Spleen (tissue), 11 donors: ENCODE measurements around the gene LRRK1. TPM values are rescaled to one million over a fixed set of nuclear protein-coding genes. Genes with fewer than 3 reads are reported as not detected.
"Not testable (repeated sequence)": the region's sequence is repeated elsewhere in the genome, so short reads cannot be mapped to it uniquely, and the experiment has no call there.

Experiments used
- DNase-seq: peaks from one replicate; pipeline ENCODE4 v3.0.0-alpha.2; 2020
- H3K27ac ChIP-seq, 8 donors: fragments of 200-600 bp; sonication (generic) in 7 of 8; 1 replicate in 4 of 8; 2 replicates in 4 of 8; pipeline versions ENCODE4 v1.5.0 to v1.8.0; 2016 to 2021; ENCODE audit warnings: inconsistent platforms in 4 of 8, mild to moderate bottlenecking in 4 of 8, moderate library complexity in 1 of 8
- H3K27me3 ChIP-seq, 7 donors: fragments of 200-600 bp; sonication (generic) in 6 of 7; replicated peaks in 1 of 7; 1 replicate in 4 of 7; 2 replicates in 3 of 7; pipeline versions ENCODE4 v1.5.0 to v1.8.0; 2016 to 2021; ENCODE audit warnings: inconsistent platforms in 3 of 7, mild to moderate bottlenecking in 1 of 7
- H3K36me3 ChIP-seq, 6 donors: fragments of 200-600 bp; sonication (generic) in 5 of 6; 1 replicate in 4 of 6; 2 replicates in 2 of 6; pipeline versions ENCODE4 v1.5.0 to v1.8.0; 2016 to 2021; ENCODE audit warnings: inconsistent platforms in 2 of 6
- H3K4me1 ChIP-seq, 6 donors: fragments of 200-600 bp; sonication (generic) in 5 of 6; 1 replicate in 3 of 6; 2 replicates in 3 of 6; pipeline versions ENCODE4 v1.5.0 to v1.8.0; 2016 to 2021; ENCODE audit warnings: inconsistent platforms in 3 of 6
- H3K4me3 ChIP-seq, 8 donors: fragments of 200-600 bp; sonication (generic) in 7 of 8; 1 replicate in 4 of 8; 2 replicates in 4 of 8; pipeline versions ENCODE4 v1.5.0 to v1.8.0; 2016 to 2021; ENCODE audit warnings: inconsistent platforms in 4 of 8, mild to moderate bottlenecking in 4 of 8, moderate library complexity in 2 of 8
- H3K9me3 ChIP-seq, 8 donors: fragments of 200-600 bp; sonication (generic) in 7 of 8; 1 replicate in 4 of 8; 2 replicates in 4 of 8; pipeline versions ENCODE4 v1.5.0 to v1.8.0; 2016 to 2021; ENCODE audit warnings: inconsistent platforms in 4 of 8
- CTCF ChIP-seq, 11 experiments: fragments of 200-600 bp in 7 of 11; fragments of 450-650 bp in 4 of 11; sonication (generic) in 4 of 11; IDR thresholded peaks in 8 of 11; conservative IDR thresholded peaks in 3 of 11; 1 replicate in 7 of 11; 2 replicates in 4 of 11; pipeline versions ENCODE4 v1.4.0 to v1.8.0; 2016 to 2021; ENCODE audit warnings: antibody characterized with exemption in 11 of 11, inconsistent platforms in 4 of 11, mild to moderate bottlenecking in 1 of 11
- POLR2A ChIP-seq, 3 donors: fragments of 450-650 bp; IDR thresholded peaks; one replicate each; pipeline ENCODE4 v1.5.1; 2017; ENCODE audit warnings: antibody characterized with exemption in 3 of 3, mild to moderate bottlenecking in 1 of 3
- POLR2AphosphoS5 ChIP-seq, 3 donors: sonication (generic); formaldehyde crosslinking; IDR thresholded peaks; one replicate each; pipeline ENCODE4 v1.5.1; 2017; ENCODE audit warnings: antibody characterized with exemption in 3 of 3
- WGBS, 5 donors: extraction: QIAGEN DNeasy Blood & Tissue Kit in 3 of 5; methylation state at CpG; one replicate each; pipeline versions ENCODE4 v1.1.5 to v1.1.7; 2013 to 2018; 5-methylcytosine and 5-hydroxymethylcytosine counted together
- intact Hi-C: fragments of 100-400 bp; cut with DNase I; formaldehyde crosslinking; loops from one replicate; pipeline ENCODE4 v1.15.0; 2023; ENCODE audit warnings: low total_unique reads
- polyA plus RNA-seq, 3 donors: library from polyadenylated mRNA; stranded (reverse); fragments of 200-250 nt; gene quantifications; one replicate each; pipeline ENCODE4 v1.2.1, GENCODE V29; 2013
- total RNA-seq, 7 donors: library from RNA; depleted of rRNA in 3 of 7; stranded (reverse); fragments of >200 nt in 3 of 7; fragmentation: NEBNext Ultra II Directional in 4 of 7; extraction: Animal tissue kit (Norgen Biotek cat#: 25700) in 4 of 7; gene quantifications; one replicate each; pipeline versions ENCODE4 v1.1.0 to v1.2.1, GENCODE V29; 2016 to 2021
- donor health status: healthy with polysubstance abuse.
- donor health status: DM: no; HTN: no; CAD: no; lungs with moderate emphysema.
- donor health status: DM: no; HTN: no; CAD: no.
- donor health status: Bipolar disorder and iron deficiency.
- donor health status: healthy.
- donor health status: DM: no; HTN: no; CAD: no.
- donor health status: DM: yes; HTN: yes; CAD: no.

LRRK1 gene
- total and polyA plus RNA-seq, 10 donors: 12.0 to 60.2 (median 48.8) TPM

GRCh38 chr15:101091080-101092017 is 172.2 kb downstream of the LRRK1 start:
- H3K4me1 ChIP-seq: peaks cover 14 to 60% (median 43%) of the 10 kb centered on the region in 6 donors
- peak overlapping the region in 7 of 8 donors; percentile 53 to 87 (median 79) for H3K27ac ChIP-seq
- no peak for DNase-seq
- no peaks in the 10 kb centered on the region for H3K36me3 ChIP-seq
- no peaks in the 10 kb centered on the region for H3K27me3 ChIP-seq
- no peaks in the 10 kb centered on the region for H3K9me3 ChIP-seq
- WGBS, 5 donors: 58 to 78% (median 74%) methylated on average over 17 to 20 of the region's 20 CpGs
- intact Hi-C loops: no loop called here
- H3K4me3 ChIP-seq: no peak overlapping the region
- TF ChIP-seq POLR2AphosphoS5 (IDR thresholded peaks at IDR 0.05) (peak; percentile 32 to 79 (median 70)), CTCF (IDR thresholded peaks at IDR 0.05 in 8 of 11, conservative IDR thresholded peaks at IDR 0.05 in 3 of 11) (no peak)

GRCh38 chr15:101092156-101092866 is 173.2 kb downstream of the LRRK1 start:
- Histone ChIP-seq H3K36me3 (no peaks in the 10 kb centered on the region), H3K4me3 (no peak overlapping the region), H3K4me1 (peaks cover 14 to 54% (median 43%) of the 10 kb centered on the region in 6 donors), H3K27me3 (no peaks in the 10 kb centered on the region), H3K9me3 (no peaks in the 10 kb centered on the region), H3K27ac (peak overlapping the region; percentile 53 to 87 (median 79))
- intact Hi-C loops: no loop called here
- TF ChIP-seq POLR2A (IDR thresholded peaks at IDR 0.05) (no peak), CTCF (IDR thresholded peaks at IDR 0.05 in 8 of 11, conservative IDR thresholded peaks at IDR 0.05 in 3 of 11) (no peak), POLR2AphosphoS5 (IDR thresholded peaks at IDR 0.05) (peak in 2 of 3 donors; percentile 14 to 38)
- 62 to 73% (median 67%) methylated on average over 9 to 11 of the region's 11 CpGs for WGBS, 5 donors
- DNase-seq: no peak

- TF ChIP-seq POLR2A (IDR thresholded peaks at IDR 0.05): no peak
- intact Hi-C loops: no loop called here
- Histone ChIP-seq H3K9me3 (no peaks in the 10 kb centered on the region), H3K36me3 (no peaks in the 10 kb centered on the region), H3K4me1 (peaks cover 14 to 54% (median 43%) of the 10 kb centered on the region in 6 donors), H3K27ac (peak overlapping the region; percentile 44 to 87 (median 79)), H3K27me3 (no peaks in the 10 kb centered on the region), H3K4me3 (no peak overlapping the region)
- 92 to 97% (median 96%) methylated on average over 11 to 12 of the region's 12 CpGs for WGBS, 5 donors
- no peak for DNase-seq
These were observed 173.7 kb downstream of the LRRK1 start for GRCh38 chr15:101092867-101093202.

GRCh38 chr15:101093958-101094357 is 174.8 kb downstream of the LRRK1 start:
- TF ChIP-seq POLR2AphosphoS5 (IDR thresholded peaks at IDR 0.05): no peak
- TF ChIP-seq CTCF (IDR thresholded peaks at IDR 0.05 in 8 of 11, conservative IDR thresholded peaks at IDR 0.05 in 3 of 11): no peak
- no peak for TF ChIP-seq POLR2A (IDR thresholded peaks at IDR 0.05)
- no peak overlapping the region for H3K4me3 ChIP-seq
- H3K36me3 ChIP-seq: no peaks in the 10 kb centered on the region
- no peaks in the 10 kb centered on the region for H3K27me3 ChIP-seq
- intact Hi-C loops: no loop called here
- no peaks in the 10 kb centered on the region for H3K9me3 ChIP-seq
- peaks cover 9 to 42% (median 32%) of the 10 kb centered on the region in 6 donors for H3K4me1 ChIP-seq
- 81 to 91% (median 89%) methylated on average over 12 of the region's 12 CpGs for WGBS, 5 donors
- no peak overlapping the region for H3K27ac ChIP-seq
- DNase-seq: no peak

GRCh38 chr15:101095796-101096406 is 176.7 kb downstream of the LRRK1 start:
- H3K4me1 ChIP-seq: peaks cover 5 to 23% (median 15%) of the 10 kb centered on the region in 6 donors
- H3K27me3 ChIP-seq, DNase-seq, H3K36me3 ChIP-seq, H3K27ac ChIP-seq, intact Hi-C loops, H3K4me3 ChIP-seq, H3K9me3 ChIP-seq: not testable (repeated sequence)
- 56 to 93% (median 76%) methylated on average over 4 to 6 of the region's 6 CpGs for WGBS, 5 donors
